Measurements from ENCODE around the gene ALG8.
"Not testable (repeated sequence)": the region's sequence is repeated elsewhere in the genome, so short reads cannot be mapped to it uniquely, and the experiment has no call there.

Gene ALG8

GRCh38 chr11:78109081-78110015 is 30.1 kb downstream of the ALG8 start:
- TF ChIP-seq, protein P1, sequence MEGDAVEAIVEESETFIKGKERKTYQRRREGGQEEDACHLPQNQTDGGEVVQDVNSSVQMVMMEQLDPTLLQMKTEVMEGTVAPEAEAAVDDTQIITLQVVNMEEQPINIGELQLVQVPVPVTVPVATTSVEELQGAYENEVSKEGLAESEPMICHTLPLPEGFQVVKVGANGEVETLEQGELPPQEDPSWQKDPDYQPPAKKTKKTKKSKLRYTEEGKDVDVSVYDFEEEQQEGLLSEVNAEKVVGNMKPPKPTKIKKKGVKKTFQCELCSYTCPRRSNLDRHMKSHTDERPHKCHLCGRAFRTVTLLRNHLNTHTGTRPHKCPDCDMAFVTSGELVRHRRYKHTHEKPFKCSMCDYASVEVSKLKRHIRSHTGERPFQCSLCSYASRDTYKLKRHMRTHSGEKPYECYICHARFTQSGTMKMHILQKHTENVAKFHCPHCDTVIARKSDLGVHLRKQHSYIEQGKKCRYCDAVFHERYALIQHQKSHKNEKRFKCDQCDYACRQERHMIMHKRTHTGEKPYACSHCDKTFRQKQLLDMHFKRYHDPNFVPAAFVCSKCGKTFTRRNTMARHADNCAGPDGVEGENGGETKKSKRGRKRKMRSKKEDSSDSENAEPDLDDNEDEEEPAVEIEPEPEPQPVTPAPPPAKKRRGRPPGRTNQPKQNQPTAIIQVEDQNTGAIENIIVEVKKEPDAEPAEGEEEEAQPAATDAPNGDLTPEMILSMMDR (IDR thresholded peaks at IDR 0.05; ENCODE audit: low read depth, low read length, missing control alignments), result no peak
- DNase-seq (ENCODE audit: extremely low read depth, low read depth), result no peak

GRCh38 chr11:78100676-78101472 is 38.6 kb downstream of the ALG8 start:
- no peak for DNase-seq (ENCODE audit: extremely low read depth, low read depth)
- H3K4me3 ChIP-seq (replicated peaks; ENCODE audit: low read depth, low read length), result no peak overlapping the region
- TF ChIP-seq, protein P1 (IDR thresholded peaks at IDR 0.05; ENCODE audit: low read depth, low read length, missing control alignments), result no peak

More at GRCh38 chr11:78109081-78110015, 30.1 kb downstream of the ALG8 start:
- no peak overlapping the region for H3K4me3 ChIP-seq (replicated peaks; ENCODE audit: low read depth, low read length)

GRCh38 chr11:78100261-78100660 is 39.2 kb downstream of the ALG8 start:
- H3K4me3 ChIP-seq (replicated peaks; ENCODE audit: low read depth, low read length), result no peak overlapping the region
- TF ChIP-seq, protein P1 (IDR thresholded peaks at IDR 0.05; ENCODE audit: low read depth, low read length, missing control alignments), result no peak
- no peak for DNase-seq (ENCODE audit: extremely low read depth, low read depth)

DNA sequence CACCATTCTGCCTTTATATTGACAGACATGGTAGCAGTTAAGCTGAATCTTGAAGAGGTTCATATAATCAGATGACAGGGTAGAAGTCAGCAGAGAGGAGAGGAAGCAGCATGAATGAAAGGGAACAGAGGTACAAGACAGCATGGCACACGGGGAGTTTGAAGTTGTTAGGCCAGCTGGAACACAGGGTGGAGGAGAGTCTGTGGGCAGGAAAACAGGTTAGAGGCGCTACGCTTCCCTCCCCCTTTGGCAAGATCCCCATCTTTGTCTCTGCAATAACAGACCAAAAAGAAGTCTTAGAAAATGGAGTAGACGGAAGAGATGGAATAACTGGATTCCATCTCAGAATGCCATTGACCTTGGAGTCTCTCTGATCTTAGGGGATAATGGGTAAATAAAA is 39.8 kb downstream of the ALG8 start:
- H3K4me3 ChIP-seq (replicated peaks; ENCODE audit: low read depth, low read length), result no peak overlapping the region
- no peak for DNase-seq (ENCODE audit: extremely low read depth, low read depth)
- TF ChIP-seq, protein P1 (IDR thresholded peaks at IDR 0.05; ENCODE audit: low read depth, low read length, missing control alignments), result no peak

- DNase-seq (ENCODE audit: extremely low read depth, low read depth), result no peak
- no peak overlapping the region for H3K4me3 ChIP-seq (replicated peaks; ENCODE audit: low read depth, low read length)
- TF ChIP-seq, protein P1 (IDR thresholded peaks at IDR 0.05; ENCODE audit: low read depth, low read length, missing control alignments), result no peak
Measured at GRCh38 chr11:78097666-78098385, 41.6 kb downstream of the ALG8 start.

DNA sequence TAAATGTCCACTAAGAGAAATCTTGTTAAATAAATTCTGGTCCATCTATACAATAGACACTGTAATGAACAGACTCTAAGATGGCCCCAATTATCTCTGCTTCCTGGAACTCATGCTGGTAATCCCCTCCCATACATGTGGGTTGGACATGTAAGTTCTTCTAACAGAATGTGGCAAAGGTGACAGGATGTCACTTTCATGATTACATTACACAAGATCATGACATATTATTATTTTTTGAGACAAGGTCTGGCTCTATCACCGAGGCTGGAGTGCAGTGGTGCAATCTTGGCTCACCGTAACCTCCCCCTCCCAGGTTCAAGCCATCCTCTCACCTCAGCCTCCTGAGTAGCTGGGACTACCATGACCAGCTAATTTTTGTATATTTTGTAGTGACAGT is 45.2 kb downstream of the ALG8 start:
- DNase-seq (ENCODE audit: extremely low read depth, low read depth), result no peak
- H3K4me3 ChIP-seq (replicated peaks; ENCODE audit: low read depth, low read length), result no peak overlapping the region
- TF ChIP-seq, protein P1 (IDR thresholded peaks at IDR 0.05; ENCODE audit: low read depth, low read length, missing control alignments), result no peak

- not testable (repeated sequence) for DNase-seq (ENCODE audit: extremely low read depth, low read depth); H3K4me3 ChIP-seq (replicated peaks; ENCODE audit: low read depth, low read length)
Measured at GRCh38 chr11:78086521-78087074, 52.8 kb downstream of the ALG8 start.

Data from HFF-Myc (cell line).